Right atrium auricular region (tissue), 2 donors: ENCODE measurements around the gene TMEM167B. TPM values are rescaled to one million over a fixed set of nuclear protein-coding genes. Genes with fewer than 3 reads are reported as not detected.
A peak's percentile ranks its signal among the peaks of the same experiment; 100 is the strongest.

Experiments
- DNase-seq: peaks from one replicate; pipeline ENCODE4 v3.0.0-alpha.2; 2019; ENCODE audit warnings: low spot score
- H3K27ac ChIP-seq, 2 donors: fragments of 200-600 bp; sonication (generic); 1 replicate in 1 of 2; 2 replicates in 1 of 2; pipeline ENCODE4 v1.5.1; 2016 to 2019
- H3K27me3 ChIP-seq, 2 donors: fragments of 200-600 bp; sonication (generic); one replicate each; pipeline versions ENCODE4 v1.5.1 to v1.6.0; 2017 to 2019
- H3K36me3 ChIP-seq: fragments of 200-600 bp; sonication (generic); one replicate; pipeline ENCODE4 v1.5.1; 2016
- H3K4me1 ChIP-seq, 2 donors: fragments of 200-600 bp; sonication (generic); one replicate each; pipeline versions ENCODE4 v1.5.1 to v1.6.0; 2017 to 2019
- H3K4me3 ChIP-seq, 2 donors: fragments of 200-600 bp; sonication (generic); 1 replicate in 1 of 2; 2 replicates in 1 of 2; pipeline ENCODE4 v1.5.1; 2017 to 2019; ENCODE audit warnings: mild to moderate bottlenecking in 1 of 2, moderate library complexity in 1 of 2
- H3K9me3 ChIP-seq, 2 donors: fragments of 200-600 bp; sonication (generic); one replicate each; pipeline ENCODE4 v1.5.1; 2019
- total RNA-seq, 2 donors: library from RNA; depleted of rRNA; stranded (reverse); fragments of >200 nt; gene quantifications; one replicate each; pipeline ENCODE4 v1.1.0, GENCODE V29; 2016
- TF ChIP-seq, protein P1 (sequence below), 2 donors: fragments of 200-600 bp; sonication (generic); IDR thresholded peaks; one replicate each; pipeline ENCODE4 v1.5.1; 2019; ENCODE audit warnings: antibody characterized with exemption in 2 of 2

The TMEM167B gene
- total RNA-seq, 2 donors from 2014 or later, result 18.9 to 23.9 TPM

DNA sequence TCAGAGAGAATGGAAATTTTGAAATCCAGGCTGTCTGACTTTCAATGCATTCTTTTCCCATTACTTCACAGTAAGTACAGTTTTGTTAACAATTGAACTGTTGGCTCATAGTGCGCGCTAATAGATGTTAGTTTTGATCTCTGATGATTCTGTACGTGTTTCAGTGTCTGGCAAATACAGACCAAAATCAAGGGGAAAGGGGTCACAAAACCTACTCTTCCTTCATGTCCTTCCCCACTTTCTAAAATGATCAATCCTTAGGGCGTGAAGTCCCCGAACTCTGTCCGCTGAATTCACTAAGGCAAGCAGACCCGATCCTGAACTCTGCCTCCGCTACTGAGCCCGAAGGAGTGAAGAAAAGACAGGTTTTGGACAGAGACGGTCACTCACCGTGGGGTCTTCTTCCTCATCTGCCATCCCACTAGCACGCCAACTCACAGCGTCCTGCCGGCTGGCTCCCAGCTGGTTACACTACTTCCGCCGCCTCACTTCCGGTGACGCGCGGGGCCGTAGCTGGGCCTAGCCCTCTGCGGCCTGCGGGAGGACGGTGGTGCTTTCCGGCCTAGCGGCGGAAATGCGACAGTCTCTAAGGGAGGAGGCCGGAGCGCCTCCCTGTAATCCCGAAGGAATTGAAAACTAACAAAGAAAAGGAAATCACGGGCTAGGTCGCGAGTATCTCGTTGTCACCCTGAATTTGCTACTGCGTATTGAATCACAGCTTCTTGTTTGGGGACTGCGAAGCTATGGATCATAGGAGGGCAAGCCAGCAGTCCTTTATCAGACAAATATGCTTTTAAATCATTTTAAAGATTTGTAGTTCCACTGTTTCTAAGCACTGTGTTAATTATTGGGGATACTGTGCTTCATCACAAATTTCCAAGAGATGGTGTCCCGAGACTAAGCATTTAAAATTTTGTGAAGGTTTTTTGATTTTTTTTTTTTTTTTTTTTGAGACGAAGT lies 14.8 kb upstream of the TMEM167B start, which contains the start of gene TAF13:
TSS of gene TAF13 (minus strand) at position 473 of the 960 bp plus-strand sequence. CDS start at position 417, 56 bp downstream.
- H3K27me3 ChIP-seq, result no peaks in the 10 kb centered on the region
- H3K36me3 ChIP-seq, result peaks cover 4% of the 10 kb centered on the region
- peak within 1 kb of the TSS; percentile 74 to 92 for H3K4me3 ChIP-seq
- peaks cover 0 to 18% of the 10 kb centered on the region in 2 donors for H3K4me1 ChIP-seq
- peak within 1 kb of the TSS; percentile 88 to 97 for H3K27ac ChIP-seq
- TF ChIP-seq, protein P1, sequence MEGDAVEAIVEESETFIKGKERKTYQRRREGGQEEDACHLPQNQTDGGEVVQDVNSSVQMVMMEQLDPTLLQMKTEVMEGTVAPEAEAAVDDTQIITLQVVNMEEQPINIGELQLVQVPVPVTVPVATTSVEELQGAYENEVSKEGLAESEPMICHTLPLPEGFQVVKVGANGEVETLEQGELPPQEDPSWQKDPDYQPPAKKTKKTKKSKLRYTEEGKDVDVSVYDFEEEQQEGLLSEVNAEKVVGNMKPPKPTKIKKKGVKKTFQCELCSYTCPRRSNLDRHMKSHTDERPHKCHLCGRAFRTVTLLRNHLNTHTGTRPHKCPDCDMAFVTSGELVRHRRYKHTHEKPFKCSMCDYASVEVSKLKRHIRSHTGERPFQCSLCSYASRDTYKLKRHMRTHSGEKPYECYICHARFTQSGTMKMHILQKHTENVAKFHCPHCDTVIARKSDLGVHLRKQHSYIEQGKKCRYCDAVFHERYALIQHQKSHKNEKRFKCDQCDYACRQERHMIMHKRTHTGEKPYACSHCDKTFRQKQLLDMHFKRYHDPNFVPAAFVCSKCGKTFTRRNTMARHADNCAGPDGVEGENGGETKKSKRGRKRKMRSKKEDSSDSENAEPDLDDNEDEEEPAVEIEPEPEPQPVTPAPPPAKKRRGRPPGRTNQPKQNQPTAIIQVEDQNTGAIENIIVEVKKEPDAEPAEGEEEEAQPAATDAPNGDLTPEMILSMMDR (IDR thresholded peaks at IDR 0.05), result peak in 1 of 2 donors; percentile 49
- H3K9me3 ChIP-seq, result no peaks in the 10 kb centered on the region
- DNase-seq, result peak; percentile 95

DNA sequence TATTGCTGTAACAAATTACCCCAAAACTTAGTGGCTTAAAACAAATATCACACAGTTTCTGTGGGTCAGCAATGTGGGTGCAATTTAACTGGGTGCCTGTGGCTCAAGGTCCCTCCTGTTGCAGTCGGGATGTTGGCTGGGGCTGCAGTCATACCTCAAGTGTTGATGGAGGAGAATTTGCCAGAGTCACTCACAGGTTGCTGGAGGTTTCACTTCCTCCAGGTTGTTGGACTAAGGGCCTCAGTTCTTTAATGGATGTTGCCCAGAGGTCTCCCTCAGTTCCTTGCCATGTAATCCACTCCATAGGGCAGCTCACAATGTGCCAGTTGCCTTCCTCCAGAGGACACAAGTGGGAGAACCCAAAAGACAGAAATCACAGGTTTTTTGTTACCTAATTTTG lies 12.2 kb upstream of the TMEM167B start:
- H3K27me3 ChIP-seq, result no peaks in the 10 kb centered on the region
- H3K36me3 ChIP-seq, result no peaks in the 10 kb centered on the region
- no peaks in the 10 kb centered on the region for H3K9me3 ChIP-seq
- peaks cover 0 to 18% of the 10 kb centered on the region in 2 donors for H3K4me1 ChIP-seq
- H3K4me3 ChIP-seq, result no peak overlapping the region
- no peak overlapping the region for H3K27ac ChIP-seq
- peak; percentile 21 for DNase-seq
- TF ChIP-seq, protein P1 (IDR thresholded peaks at IDR 0.05), result no peak

- no peak overlapping the region for H3K4me3 ChIP-seq
- DNase-seq, result no peak
- no peaks in the 10 kb centered on the region for H3K36me3 ChIP-seq
- TF ChIP-seq, protein P1 (IDR thresholded peaks at IDR 0.05), result no peak
- H3K9me3 ChIP-seq, result no peaks in the 10 kb centered on the region
- H3K27me3 ChIP-seq, result no peaks in the 10 kb centered on the region
- peak overlapping the region; percentile 64 to 75 for H3K27ac ChIP-seq
- H3K4me1 ChIP-seq, result peaks cover 0 to 18% of the 10 kb centered on the region in 2 donors
Observed at GRCh38 chr1:109079240-109079622, 11.3 kb upstream of the TMEM167B start.

- peak overlapping the region; percentile 64 to 75 for H3K27ac ChIP-seq
- no peaks in the 10 kb centered on the region for H3K9me3 ChIP-seq
- peak; percentile 34 for DNase-seq
- no peaks in the 10 kb centered on the region for H3K36me3 ChIP-seq
- H3K4me1 ChIP-seq, result peaks cover 0 to 7% of the 10 kb centered on the region in 2 donors
- TF ChIP-seq, protein P1 (IDR thresholded peaks at IDR 0.05), result no peak
- H3K4me3 ChIP-seq, result no peak overlapping the region
- H3K27me3 ChIP-seq, result no peaks in the 10 kb centered on the region
Observed at GRCh38 chr1:109080441-109081082, 10.0 kb upstream of the TMEM167B start.

GRCh38 chr1:109083501-109083900 lies 7.1 kb upstream of the TMEM167B start:
- Histone ChIP-seq H3K27ac (no peak overlapping the region), H3K9me3 (no peaks in the 10 kb centered on the region), H3K4me3 (no peak overlapping the region), H3K36me3 (no peaks in the 10 kb centered on the region), H3K4me1 (no peaks in the 10 kb centered on the region), H3K27me3 (no peaks in the 10 kb centered on the region)
- TF ChIP-seq, protein P1 (IDR thresholded peaks at IDR 0.05), result no peak
- no peak for DNase-seq
